GM19351 (cell line): ENCODE measurements around the gene HIBCH.
"Not testable (repeated sequence)": the region's sequence is repeated elsewhere in the genome, so short reads cannot be mapped to it uniquely, and the experiment has no call there.

Experiments used
- ATAC-seq: cut with Tn5 transposase; IDR thresholded peaks from one replicate; pipeline ENCODE4 v1.9.1; 2021; ENCODE audit warnings: mild to moderate bottlenecking, moderate library complexity; ENCODE audit not compliant: unreplicated experiment

Gene HIBCH

GRCh38 chr2:190343089-190343535 lies 23.5 kb upstream of the HIBCH start:
- no peak for ATAC-seq

GRCh38 chr2:190342611-190343010 lies 23.0 kb upstream of the HIBCH start:
- no peak for ATAC-seq

DNA sequence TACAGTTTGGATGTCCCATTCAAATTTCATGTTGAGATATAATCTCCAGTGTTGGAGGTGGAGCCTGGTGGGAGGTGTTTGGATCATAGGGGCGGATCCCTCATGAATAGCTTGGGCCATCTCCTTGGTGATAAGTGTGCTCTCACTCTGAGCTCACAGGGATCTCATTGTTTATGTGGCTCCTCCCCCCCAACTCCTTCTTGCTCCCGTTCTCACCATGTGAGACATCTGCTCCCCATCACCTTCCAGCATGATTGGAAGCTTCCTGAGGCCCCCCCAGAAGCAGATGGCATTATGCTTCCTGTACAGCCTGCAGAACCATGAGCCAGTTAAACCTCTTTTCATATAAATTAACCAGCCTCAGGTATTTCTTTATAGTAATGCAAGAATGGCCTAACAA lies 20.7 kb upstream of the HIBCH start:
- ATAC-seq: no peak

DNA sequence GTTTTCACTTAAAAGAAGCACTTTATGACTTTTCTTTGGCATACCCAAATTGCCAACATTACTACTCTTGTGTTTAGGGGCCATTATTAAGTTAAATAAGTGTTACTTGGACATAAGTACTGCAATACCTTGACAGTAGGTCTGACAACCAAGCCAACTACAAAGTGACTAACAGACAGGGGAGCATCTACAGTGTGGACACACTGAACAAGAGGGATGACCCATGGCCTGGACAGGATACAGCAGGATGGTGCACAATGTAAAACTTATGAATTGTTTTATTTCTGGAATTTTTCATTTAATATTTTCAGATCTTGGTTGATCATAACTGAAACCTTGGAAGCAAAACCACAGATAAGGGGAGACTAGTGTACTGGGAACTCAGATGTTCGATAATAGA lies 19.8 kb upstream of the HIBCH start:
- ATAC-seq: no peak

GRCh38 chr2:190338453-190338852 lies 18.8 kb upstream of the HIBCH start:
- ATAC-seq: no peak

DNA sequence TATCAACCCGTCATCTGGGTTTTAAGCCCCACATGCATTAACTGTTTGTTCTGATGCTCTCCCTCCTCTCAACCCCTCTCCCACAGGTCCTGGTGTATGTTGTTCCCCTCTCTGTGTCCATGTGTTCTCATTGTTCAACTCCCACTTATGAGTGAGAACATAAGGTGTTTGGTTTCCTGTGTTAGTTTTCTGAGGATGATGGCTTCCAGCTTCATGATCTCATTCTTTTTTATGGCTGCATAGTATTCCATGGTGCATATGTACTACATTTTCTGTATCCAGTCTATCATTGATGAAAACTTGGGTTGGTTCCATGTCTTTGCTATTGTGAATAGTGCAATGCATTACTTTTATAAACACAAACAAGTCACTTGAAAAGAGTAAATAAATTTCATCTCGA lies 16.8 kb upstream of the HIBCH start:
- ATAC-seq: no peak

GRCh38 chr2:190335584-190335983 lies 16.0 kb upstream of the HIBCH start:
- ATAC-seq: not testable (repeated sequence)

DNA sequence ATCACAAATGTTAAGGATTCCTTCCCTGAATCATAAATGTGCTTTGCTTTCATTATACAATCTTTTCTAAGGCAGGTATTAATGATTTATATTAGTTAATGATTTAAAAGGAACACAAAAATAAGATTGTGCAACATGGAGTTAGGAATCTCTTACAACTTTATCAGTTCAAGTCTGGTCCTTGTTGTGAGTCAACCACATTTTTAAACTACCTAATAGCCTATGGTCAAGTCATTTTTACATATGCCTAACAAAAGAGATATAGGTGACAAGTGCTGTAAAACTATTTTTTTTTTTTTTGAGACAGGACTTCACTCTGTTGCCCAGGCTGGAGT lies 15.6 kb upstream of the HIBCH start:
- no peak for ATAC-seq

GRCh38 chr2:190334479-190335224 lies 15.0 kb upstream of the HIBCH start:
- no peak for ATAC-seq

- no peak for ATAC-seq
These were observed 14.3 kb upstream of the HIBCH start for GRCh38 chr2:190333928-190334327.

DNA sequence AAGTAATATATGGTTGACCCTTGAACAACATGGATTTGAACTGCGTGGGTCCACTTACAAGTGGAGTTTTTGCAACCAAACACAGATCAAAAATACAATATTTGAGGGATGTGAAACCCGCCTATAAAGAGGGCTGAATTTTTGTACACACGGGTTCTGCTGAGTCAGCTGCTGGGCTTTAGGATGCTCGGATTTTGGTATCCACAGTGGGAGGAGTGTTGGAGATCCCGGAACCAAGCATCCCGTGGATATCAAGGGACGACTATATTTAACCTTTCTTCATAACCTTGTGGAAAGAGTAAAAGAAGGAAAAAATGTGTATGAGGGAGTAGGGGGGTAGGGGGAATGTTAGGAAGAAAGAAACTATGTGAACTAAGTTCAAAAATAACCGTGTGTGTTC lies 13.8 kb upstream of the HIBCH start:
- ATAC-seq: no peak

DNA sequence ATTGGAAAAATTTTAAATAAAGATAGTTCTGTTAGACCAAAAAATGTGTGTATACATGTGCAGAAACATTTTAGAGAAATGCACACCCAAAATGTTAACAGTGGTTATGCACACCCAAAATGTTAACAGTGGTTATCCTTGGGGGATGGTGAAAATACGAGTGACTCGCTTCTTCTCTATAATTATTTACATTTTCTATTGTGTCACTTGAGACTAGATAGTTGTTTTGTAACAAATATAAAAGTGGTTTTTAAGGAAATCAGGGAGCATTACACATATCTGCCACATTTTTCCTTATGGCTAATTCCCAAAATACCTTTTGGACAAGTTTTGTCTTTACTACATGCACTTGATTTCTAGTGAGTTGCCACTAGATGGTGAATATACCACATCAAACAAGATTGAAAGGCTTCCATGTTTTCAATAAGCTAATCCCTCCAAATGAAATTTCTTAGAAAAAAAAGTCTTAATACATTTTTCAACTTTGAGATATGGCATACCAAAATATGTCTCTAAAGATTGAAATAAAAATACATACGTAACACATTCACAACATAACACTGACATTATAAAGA lies 9.0 kb upstream of the HIBCH start:
- ATAC-seq: no peak

DNA sequence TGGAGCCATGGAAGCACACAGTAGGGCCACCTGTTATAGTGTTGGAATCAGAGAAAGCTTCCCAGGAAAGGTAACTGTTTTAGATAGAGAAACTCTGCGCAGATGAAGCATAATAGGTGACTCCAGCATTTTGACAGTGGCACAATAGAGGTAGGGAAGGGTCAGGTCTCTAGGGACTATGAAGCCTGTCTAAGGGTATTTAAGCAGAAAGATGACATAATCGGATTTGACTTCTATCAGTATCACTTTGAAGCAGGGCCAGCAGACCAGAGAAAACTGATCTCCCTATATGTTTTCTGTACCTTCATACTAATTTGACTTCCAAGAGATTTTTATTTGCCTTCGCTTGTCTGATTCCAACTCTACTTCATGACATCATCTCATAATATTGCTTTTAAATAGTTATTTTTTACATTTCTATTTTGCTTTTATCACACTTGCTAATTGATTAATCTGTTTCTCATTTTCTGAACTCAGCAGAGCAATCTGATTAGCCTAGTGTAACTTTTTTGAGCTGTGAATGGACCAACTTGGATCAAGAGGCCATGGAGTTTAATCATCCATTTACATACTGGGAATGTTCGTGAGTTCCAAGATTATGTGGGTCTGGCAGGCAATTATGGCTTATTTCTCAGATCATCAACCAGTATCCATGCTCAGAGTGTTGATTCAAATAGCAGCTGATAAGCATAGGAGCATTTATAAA lies 8.4 kb upstream of the HIBCH start:
- no peak for ATAC-seq

DNA sequence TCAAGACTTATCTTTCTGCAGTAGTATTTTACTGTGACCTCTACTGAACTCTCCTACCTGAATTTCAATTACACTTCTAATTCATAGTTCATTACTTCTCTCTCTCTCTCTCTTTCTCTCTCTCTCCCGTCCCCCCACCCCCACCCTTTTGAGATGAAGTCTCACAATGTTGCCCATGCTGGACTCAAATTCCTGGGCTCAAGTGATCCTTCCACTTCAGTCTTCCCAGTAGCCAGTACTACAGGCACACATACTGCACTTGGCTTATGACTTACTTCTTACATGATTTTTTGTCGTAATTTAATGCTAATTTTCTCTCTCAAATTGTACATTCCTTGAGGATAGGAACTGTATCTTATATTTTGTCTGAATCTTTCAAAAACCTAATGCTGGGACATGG lies 6.0 kb upstream of the HIBCH start:
- ATAC-seq: no peak

- no peak for ATAC-seq
These were observed 3.8 kb upstream of the HIBCH start for GRCh38 chr2:190323406-190323805.

GRCh38 chr2:190320696-190321095 lies 1.1 kb upstream of the HIBCH start:
- ATAC-seq: no peak

DNA sequence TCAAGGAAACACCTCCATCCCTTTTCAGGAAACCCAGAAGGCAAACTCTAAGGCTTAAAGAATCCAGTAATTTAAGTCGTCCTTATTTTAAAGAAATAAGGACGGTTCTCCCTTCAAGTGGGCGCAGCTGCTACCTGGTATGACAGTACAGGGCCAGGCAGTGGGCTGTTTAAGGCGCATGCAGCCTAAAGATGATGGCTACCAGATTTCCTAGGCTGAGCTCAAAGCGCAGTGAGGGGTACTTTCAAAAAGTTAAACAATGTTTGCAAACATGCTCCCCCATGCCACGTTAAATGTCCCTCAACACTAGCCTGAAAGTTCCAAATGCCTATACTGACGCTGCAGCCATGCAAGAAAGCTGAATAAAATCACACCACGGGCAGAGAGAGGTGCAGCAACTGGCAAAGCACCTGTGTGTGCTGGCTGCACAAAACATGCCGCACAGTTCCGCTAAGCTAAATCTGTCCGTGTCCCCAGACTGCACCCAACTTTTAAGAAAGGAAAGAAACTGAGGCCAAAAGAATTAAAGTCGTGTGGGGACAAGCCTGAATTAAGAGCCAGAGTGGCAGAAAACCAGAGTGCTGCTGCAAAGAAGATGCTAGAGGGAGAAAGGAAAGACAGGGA lies 583 bp downstream of the HIBCH start:
- ATAC-seq: peak; percentile 41

DNA sequence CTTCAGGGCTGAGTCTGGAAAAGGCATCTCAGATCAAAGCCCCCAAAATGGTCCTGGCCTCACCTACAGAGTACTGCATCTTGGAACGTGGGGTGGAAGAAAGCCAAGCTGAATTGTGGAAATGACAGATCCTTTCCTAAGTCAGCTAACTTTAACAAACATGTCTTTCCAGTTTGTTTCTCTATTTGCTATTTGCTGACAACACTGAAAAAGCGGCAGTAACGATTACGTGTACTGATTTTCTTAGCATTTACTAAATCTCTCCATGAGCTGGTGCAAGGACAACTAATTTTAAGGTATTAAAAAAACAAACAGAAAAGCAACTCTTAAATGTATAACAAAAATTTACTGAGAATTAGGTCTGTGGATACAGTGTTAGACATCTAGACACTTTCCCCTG lies 1.1 kb downstream of the HIBCH start:
- ATAC-seq: no peak

GRCh38 chr2:190315273-190315672 lies 4.4 kb downstream of the HIBCH start:
- no peak for ATAC-seq

DNA sequence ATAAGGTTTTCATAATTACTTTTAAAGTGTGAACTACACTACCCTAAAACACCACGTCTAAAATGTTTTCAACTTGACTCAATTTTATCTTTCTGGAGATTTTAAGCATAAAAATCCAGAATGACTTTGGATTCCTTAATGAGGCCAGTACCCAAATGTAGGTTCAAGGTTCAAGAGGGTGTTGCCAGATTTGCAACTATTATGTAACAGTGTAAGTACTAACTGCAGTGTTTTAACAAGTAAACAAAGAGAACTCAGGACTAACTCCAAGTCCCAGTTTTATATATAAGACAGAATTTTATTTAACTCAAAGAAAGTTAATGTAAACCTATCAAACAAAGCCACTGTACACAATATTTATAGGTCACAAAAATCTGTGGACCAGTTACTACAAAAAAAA lies 5.7 kb downstream of the HIBCH start:
- no peak for ATAC-seq

DNA sequence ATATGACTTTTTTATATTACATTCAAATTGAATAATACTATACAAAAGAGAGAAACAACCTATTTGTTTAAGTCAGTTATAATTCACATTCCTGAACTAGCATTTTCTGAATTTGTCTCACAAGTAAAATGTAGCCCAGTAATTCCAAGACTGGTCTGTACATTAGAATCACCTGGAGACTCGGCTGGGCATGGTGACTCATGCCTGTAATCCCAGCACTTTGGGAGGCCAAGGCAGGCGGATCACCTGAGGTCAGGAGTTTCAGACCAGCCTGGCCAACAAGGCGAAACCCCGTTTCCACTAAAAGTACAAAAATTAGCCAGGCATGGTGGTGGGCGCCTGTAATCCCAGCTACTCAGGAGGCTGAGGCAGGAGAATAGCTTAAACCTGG lies 7.0 kb downstream of the HIBCH start:
- not testable (repeated sequence) for ATAC-seq
